ENCODE data around the gene RP9.

- no peak for TF ChIP-seq CTCF (IDR thresholded peaks at IDR 0.05)
- no peak for TF ChIP-seq POLR2A (IDR thresholded peaks at IDR 0.05)
Observed at GRCh38 chr7:33128631-33128989, 19.4 kb upstream of the RP9 start.
